HG03571 (cell line): Measurements from ENCODE around the gene PARVB.

Experiments used
- ATAC-seq: cut with Tn5 transposase; IDR thresholded peaks from one replicate; pipeline ENCODE4 v1.9.1; 2021; ENCODE audit not compliant: unreplicated experiment

PARVB gene

DNA sequence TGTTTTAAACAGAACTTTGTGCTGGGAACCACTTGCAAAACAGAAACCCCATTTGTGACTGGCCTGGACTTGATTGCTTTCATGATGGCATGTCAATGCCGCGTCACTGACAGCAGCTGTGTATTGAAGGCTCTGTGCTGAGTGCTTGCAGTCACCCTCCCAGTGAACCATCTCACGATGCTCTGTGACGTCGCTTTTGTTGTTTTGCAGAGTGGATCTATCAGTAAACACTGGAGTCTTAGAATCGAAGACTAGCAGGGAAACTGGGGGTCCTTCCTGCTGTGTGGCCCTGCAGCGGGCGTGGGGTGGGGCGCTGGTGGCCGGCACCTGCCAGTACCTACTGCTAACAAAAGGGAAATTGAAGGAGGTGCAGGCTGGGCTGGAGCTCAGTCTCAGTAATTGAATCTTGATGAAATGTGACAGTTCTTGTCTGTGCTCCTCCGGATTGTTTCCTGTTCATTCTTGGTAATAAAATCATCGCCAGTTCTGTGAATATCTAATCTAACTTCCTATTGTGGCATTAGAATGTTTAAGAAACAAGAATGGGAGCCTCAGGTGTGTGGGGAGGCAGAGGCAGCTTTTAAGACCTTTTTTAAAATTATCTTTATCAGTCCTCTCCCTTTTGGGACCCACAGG is 106.1 kb downstream of the PARVB start:
- ATAC-seq: no peak

DNA sequence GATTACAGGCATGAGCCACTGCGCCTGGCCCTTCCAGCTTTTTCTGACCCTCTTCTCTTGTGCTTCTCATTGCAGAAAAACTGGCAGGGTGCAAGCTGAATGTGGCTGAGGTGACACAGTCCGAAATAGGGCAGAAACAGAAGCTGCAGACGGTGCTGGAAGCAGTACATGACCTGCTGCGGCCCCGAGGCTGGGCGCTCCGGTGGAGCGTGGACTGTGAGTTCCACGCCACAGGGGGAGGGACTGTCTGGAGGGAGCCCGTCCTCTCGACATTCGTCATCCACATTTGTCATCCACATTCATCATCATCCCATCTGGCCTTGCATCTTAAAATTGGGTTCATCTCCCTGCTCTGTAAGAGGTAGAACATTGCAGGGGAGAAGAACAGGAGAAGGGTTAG is 107.3 kb downstream of the PARVB start:
- ATAC-seq: no peak

GRCh38 chr22:44131989-44132685 is 108.0 kb downstream of the PARVB start:
- ATAC-seq: no peak

GRCh38 chr22:44132724-44133123 is 108.6 kb downstream of the PARVB start:
- ATAC-seq: no peak

DNA sequence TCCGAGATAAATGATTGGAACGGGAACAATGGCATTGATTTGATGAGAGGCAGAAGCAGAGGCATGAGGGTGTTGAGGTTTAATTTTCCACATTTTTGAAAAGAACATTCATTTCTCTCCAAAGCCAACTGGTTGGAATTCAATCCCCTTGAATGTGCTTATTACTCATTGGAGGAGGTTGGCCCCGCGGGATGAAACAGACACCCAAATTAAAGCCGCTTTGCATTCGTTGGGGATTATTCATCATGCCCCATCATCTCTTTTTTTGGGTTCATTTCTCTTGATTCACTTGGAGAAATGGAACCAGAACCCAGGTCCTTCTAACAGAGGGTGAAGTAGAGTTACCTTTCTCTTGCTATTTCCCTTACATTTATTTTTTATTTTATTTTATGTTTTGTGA is 109.1 kb downstream of the PARVB start:
- no peak for ATAC-seq

DNA sequence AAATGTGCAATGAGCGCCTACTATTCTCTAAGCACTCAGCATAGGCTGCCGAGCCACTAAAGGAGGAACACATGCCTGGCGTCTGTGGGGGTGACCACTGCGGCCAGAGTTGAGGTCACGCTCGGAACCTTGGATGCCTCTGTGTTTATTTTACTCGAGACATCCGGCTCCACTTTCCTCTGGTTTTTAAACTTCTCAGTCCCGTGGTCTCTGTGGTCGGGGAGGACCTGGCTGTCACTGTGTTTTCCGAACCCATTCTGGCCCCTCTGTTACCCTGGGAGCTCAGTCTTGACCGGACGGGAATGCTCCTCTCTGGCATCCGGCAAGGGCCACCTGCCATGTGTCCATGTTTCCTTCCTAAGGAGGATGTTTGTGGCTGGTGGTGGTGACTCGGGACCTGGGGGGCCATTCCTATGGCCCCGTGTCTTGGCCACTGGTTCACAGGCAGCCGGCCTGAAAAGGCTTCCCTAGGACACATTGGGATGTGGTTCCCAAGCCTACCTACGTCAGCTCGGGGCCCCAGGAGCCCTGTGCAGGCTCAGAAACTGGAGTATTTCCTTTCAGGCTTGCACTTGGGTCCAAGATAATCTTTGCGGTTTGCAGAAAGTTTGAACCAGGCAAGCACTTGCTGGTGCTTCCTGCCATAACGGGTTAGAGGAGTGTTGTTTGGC is 109.9 kb downstream of the PARVB start:
- no peak for ATAC-seq

DNA sequence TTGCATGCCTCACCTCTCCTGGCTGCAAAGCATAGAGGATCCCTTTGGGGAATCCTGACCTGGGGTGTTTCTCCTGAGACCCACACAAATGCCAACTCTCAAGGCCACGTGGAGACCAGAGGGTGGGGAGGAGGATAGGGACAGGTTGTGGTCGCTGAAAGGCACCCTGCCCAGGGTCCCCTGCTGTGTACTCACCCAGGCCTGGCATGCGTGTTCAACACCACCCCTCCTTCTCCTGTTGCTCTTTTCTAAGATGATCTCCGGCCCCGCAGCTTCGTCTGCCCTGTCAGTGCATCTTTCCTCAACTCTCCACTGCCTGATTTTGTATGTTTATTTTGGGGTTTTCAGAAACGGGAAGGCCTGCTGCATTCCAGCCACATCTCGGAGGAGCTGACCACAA is 112.0 kb downstream of the PARVB start:
- no peak for ATAC-seq

GRCh38 chr22:44136786-44137185 is 112.7 kb downstream of the PARVB start:
- ATAC-seq: no peak

- ATAC-seq: no peak
Observed at GRCh38 chr22:44137415-44137814, 113.3 kb downstream of the PARVB start.

GRCh38 chr22:44139773-44140172 is 115.7 kb downstream of the PARVB start:
- ATAC-seq: no peak

DNA sequence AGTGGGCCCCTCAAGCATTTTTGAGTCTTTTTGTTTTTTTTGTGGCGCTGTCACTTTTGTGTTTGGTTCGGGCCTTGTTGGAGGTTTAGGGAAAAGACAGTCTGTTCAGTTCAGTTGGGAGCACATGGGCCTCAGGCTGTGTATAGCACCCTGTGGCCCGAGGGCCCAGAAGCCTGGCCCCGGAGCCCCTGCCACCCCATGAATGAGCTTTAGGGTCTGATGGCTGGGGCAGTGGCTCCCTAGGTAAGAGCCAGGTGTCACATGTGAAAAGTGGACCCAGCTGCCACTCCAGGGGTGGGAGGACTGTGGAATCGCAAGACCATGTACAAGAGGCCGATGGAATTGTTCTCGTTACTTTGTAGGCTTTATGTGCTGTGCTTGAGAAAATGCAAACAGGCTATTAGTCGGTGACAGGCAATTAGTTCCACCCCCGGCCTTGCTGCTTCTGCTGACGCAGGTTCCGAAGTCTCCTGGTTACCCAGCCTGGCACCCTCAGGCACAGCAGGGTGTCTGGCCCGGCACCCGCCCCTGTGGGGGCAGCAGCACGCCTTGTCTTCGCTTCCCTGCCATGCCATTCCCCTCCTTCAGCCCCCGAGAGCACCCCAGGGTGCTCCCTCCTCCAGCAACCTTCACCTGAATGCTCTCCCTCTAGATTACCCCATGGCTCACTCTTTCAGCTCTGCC is 118.5 kb downstream of the PARVB start:
- no peak for ATAC-seq

DNA sequence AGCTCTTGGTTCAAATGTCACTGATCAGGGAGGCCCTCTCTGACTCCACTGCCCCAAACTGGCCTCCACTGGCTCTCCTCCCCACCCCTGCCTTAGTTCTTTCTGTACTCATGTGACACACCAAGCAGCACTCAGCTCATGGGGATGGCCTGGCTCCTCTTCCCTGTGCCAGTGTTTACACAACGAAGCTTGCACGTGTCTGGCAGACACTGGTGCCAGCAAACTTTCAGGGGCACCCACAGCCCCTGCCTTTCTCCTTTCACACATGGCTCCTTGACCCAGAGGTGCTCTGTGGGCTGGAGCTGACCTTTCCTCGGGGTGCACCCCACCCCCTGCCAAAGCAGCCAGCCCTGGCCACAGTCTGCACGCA is 119.0 kb downstream of the PARVB start:
- no peak for ATAC-seq

DNA sequence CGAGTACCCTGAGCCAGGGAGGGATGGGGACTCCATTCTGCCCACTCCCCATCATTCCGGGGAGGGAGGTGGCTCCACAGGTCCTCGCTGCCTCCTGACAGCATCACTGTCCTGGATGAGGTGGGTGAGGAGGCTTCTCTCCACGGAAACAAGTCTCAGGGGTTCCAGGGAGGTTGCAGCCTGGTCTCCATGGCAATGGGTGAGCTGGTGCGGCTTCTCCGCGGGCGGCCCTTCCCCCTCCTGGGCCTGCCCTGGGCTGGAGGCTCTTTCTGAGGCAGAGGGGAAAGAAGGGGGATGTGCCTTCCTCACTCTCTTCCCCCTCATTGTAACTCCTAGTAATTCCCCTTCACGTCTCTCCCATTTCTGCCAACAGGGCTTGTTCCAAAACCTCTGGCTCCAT is 119.5 kb downstream of the PARVB start:
- ATAC-seq: no peak

GRCh38 chr22:44144046-44144569 is 120.0 kb downstream of the PARVB start:
- no peak for ATAC-seq

GRCh38 chr22:44145544-44145943 is 121.4 kb downstream of the PARVB start:
- no peak for ATAC-seq

DNA sequence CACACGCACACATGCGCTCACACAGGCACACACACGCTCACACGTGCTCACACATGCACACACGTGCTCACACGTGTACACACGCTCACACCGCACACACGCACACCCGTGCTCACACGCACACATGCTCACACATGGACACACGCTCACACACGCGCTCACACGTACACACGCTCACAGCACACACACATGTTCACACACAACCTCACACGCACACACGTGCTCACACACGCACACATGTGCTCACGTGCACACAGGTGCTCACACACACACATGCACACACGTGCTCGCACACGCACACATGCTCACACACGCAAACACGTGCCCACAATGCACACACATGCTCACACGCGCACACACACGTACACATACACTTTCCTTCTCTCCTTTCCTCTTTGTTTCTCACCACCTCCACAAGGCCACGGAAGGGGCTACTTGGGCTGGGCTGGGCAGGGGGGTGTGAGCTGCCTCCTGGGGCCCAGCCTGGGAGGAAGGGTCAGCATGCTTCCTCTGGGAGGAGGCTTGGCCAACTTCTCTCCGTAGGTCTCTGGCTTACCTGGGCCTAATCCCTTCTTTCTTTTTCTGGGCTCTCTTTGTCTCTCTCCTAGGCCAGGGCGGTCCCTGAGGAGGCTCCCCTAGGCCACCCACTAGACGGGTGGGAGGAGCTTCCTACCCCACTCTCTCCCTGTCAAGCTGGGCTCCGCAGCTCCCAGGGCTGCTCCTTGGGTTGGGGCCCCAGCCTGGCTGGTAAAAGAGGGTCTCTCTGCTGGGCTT is 122.2 kb downstream of the PARVB start:
- ATAC-seq: no peak

DNA sequence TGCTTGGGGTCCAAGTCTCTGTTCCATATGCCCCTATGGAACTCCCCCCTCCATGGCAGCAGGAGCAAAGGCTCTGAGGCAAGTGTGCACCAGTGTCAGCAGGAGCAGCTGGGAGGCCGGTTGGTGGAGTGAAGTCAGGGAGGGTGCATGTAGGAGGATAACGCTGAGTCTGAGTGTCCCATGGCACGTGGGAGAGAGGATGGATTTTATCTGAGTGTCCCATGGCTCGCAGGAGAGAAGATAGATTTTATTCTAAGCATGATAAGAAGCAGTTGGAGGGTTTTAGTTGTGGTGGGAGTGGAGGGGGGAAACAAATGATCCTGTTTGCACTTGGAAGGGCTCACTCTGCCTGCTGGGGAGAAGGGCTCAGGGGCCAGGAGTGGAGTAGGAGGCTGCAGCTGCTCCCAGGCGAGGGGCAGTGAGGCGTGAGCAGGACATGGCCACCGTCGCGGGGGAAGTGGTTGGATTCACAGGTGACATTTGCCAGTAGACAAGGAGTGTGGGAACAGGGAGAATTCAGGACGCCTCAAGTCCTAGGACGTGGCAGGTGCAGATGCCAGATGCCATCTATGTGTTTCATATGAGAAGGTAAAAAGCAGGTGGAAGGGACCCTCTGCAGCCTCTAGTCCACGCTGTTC is 123.0 kb downstream of the PARVB start:
- ATAC-seq: no peak

GRCh38 chr22:44147821-44148574 is 123.9 kb downstream of the PARVB start:
- no peak for ATAC-seq

- ATAC-seq: no peak
Observed at GRCh38 chr22:44151676-44152075, 127.6 kb downstream of the PARVB start.

GRCh38 chr22:44153710-44154109 is 129.6 kb downstream of the PARVB start:
- no peak for ATAC-seq
